Effector memory CD8-positive, alpha-beta T cell (primary cell): ENCODE measurements around the gene SDCBP2.
"Not testable (repeated sequence)": the region's sequence is repeated elsewhere in the genome, so short reads cannot be mapped to it uniquely, and the experiment has no call there.

Source experiments
- ATAC-seq: fragments of 150-1000 bp; cut with Tn5 transposase; replicated peaks from 2 replicates; pipeline ENCODE4 v1.10.0; 2021; ENCODE audit warnings: mild to moderate bottlenecking, moderate library complexity
- DNase-seq, 3 experiments: peaks; one replicate each; pipeline ENCODE4 v3.0.0; 2021
- H3K27ac Mint-ChIP-seq, 2 donors: one replicate each; pipeline ENCODE4 v1.8.0; 2022; ENCODE audit warnings: mild to moderate bottlenecking in 2 of 2, mixed read lengths in 2 of 2, moderate library complexity in 2 of 2
- H3K27me3 Mint-ChIP-seq, 2 donors: one replicate each; pipeline ENCODE4 v1.8.0; 2022; ENCODE audit warnings: mixed read lengths in 2 of 2
- H3K36me3 Mint-ChIP-seq: one replicate; pipeline ENCODE4 v1.8.0; 2022; ENCODE audit warnings: mild to moderate bottlenecking, moderate library complexity, mixed read lengths; ENCODE audit not compliant: insufficient read depth
- H3K4me1 Mint-ChIP-seq, 2 donors: one replicate each; pipeline ENCODE4 v1.8.0; 2022; ENCODE audit warnings: low read depth in 2 of 2, mixed read lengths in 2 of 2
- H3K4me3 Mint-ChIP-seq, 2 donors: one replicate each; pipeline ENCODE4 v1.8.0; 2022; ENCODE audit warnings: mild to moderate bottlenecking in 2 of 2, mixed read lengths in 2 of 2, moderate library complexity in 2 of 2
- H3K9me3 Mint-ChIP-seq, 2 donors: one replicate each; pipeline ENCODE4 v1.8.0; 2022; ENCODE audit warnings: mixed read lengths in 2 of 2

SDCBP2 gene

GRCh38 chr20:1345030-1345755 lies 16.3 kb upstream of the SDCBP2 start:
- no peak overlapping the region for H3K27ac Mint-ChIP-seq
- H3K27me3 Mint-ChIP-seq, result no peaks in the 10 kb centered on the region
- H3K4me3 Mint-ChIP-seq, result no peak overlapping the region
- no peaks in the 10 kb centered on the region for H3K36me3 Mint-ChIP-seq
- peaks cover 7 to 16% of the 10 kb centered on the region in 2 donors for H3K4me1 Mint-ChIP-seq
- ATAC-seq (no peak), DNase-seq (no peak)
- H3K9me3 Mint-ChIP-seq, result no peaks in the 10 kb centered on the region

DNA sequence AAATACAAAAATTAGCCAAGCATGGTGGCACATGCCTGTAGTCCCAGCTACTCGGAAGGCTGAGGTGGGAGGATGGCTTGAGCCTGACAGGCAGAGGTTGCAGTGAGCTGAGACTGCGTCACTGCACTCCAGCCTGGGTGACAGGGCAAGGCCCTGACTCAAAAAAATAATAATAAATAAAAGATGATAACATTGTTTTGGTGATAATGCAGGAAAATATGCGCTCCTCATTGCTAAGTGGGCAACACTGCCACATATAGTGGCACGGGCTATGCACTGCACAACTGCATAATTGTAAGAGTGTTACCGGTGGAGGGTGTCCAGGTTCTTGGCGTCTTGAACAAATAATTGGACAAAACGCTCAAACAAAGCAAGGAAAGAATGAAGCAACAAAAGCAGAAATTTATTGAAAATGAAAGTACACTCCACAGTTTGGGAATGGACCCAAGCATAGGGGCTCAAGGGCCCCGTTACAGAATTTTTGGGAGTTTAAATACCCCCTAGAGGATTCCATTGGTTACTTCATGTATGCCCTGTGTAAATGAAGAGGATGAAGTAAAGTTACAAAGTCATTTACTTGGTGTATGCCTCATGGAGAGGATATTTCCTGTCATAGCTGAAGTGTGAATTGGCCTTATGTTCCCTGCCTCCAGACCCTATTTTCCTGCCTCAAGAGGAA lies 14.6 kb upstream of the SDCBP2 start:
- peaks cover 7 to 16% of the 10 kb centered on the region in 2 donors for H3K4me1 Mint-ChIP-seq
- DNase-seq, H3K9me3 Mint-ChIP-seq, H3K27ac Mint-ChIP-seq, H3K27me3 Mint-ChIP-seq, H3K4me3 Mint-ChIP-seq, ATAC-seq, H3K36me3 Mint-ChIP-seq: not testable (repeated sequence)

DNA sequence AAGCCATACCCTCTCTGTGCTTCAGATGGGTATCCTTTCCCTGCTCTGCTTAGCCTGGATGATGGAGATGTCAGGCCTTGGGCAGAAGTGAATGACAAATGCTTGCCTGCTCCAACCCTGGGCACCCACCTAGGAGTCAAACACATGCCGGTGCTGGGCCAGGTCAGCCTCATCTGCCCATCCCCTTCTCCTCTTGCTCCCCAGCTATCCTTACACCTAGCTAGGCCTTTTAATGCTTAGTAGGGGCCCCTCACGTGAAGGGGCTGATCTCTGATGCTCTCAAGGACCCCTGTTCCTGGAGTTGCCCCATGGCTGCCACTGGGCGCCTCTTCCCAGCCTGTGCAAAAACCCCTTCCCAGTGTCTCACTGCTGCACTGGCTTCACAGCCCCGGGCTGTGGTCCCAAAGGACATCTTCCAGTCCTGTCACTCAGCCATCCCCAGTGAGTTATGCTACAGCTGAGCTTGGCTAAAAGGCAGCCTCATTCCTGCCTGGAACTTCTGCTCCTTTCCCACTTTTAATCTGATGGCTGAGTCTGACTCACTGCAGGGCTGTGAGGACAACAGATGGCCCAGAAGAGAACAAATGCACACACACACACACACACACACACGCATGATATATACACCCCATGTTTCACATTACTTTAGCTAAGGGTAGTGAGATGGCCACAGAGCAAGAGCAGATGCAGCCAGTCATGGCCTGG lies 12.8 kb upstream of the SDCBP2 start:
- peaks cover 12 to 15% of the 10 kb centered on the region in 2 donors for H3K4me1 Mint-ChIP-seq
- peak overlapping the region; percentile 47 to 55 for H3K27ac Mint-ChIP-seq
- no peak overlapping the region for H3K4me3 Mint-ChIP-seq
- no peaks in the 10 kb centered on the region for H3K27me3 Mint-ChIP-seq
- H3K36me3 Mint-ChIP-seq, result peaks cover 4% of the 10 kb centered on the region
- DNase-seq, result no peak
- no peaks in the 10 kb centered on the region for H3K9me3 Mint-ChIP-seq
- ATAC-seq, result no peak

DNA sequence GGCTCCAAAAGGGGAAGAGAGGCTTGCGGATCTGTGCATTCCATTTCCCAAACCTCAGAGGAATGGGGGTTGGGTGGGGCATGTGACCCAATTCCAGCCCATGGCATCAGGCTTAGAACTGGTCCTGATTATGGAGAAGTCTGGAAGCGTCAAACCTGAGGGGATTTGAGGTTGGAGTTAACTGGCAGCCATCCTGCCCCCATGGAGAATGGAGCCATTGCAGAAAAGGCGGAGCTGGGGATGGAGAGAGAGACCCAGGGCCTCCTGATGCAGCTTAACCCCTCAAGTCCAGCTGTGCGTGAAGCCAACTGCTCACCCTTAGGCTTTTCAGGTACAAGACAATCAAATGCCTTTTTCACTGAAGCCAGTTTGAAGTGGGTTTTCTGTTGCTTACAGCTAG lies 9.9 kb upstream of the SDCBP2 start:
- DNase-seq (no peak), ATAC-seq (no peak)
- Mint-ChIP-seq H3K27ac (peak overlapping the region in 1 of 2 donors; percentile 44), H3K27me3 (no peaks in the 10 kb centered on the region), H3K36me3 (peaks cover 4% of the 10 kb centered on the region), H3K4me1 (peaks cover 7 to 11% of the 10 kb centered on the region in 2 donors), H3K4me3 (no peak overlapping the region), H3K9me3 (no peaks in the 10 kb centered on the region)

- DNase-seq (no peak), ATAC-seq (no peak)
- peak overlapping the region in 1 of 2 donors; percentile 44 for H3K27ac Mint-ChIP-seq
- no peak overlapping the region for H3K4me3 Mint-ChIP-seq
- peaks cover 4% of the 10 kb centered on the region for H3K36me3 Mint-ChIP-seq
- H3K27me3 Mint-ChIP-seq, result no peaks in the 10 kb centered on the region
- H3K9me3 Mint-ChIP-seq, result no peaks in the 10 kb centered on the region
- H3K4me1 Mint-ChIP-seq, result peaks cover 7 to 11% of the 10 kb centered on the region in 2 donors
These were observed 9.2 kb upstream of the SDCBP2 start for GRCh38 chr20:1338096-1338495.

GRCh38 chr20:1337441-1337840 lies 8.5 kb upstream of the SDCBP2 start:
- H3K27me3 Mint-ChIP-seq, result no peaks in the 10 kb centered on the region
- peaks cover 7 to 11% of the 10 kb centered on the region in 2 donors for H3K4me1 Mint-ChIP-seq
- no peaks in the 10 kb centered on the region for H3K9me3 Mint-ChIP-seq
- peaks cover 7% of the 10 kb centered on the region for H3K36me3 Mint-ChIP-seq
- ATAC-seq (no peak), DNase-seq (no peak)
- no peak overlapping the region for H3K4me3 Mint-ChIP-seq
- H3K27ac Mint-ChIP-seq, result no peak overlapping the region

DNA sequence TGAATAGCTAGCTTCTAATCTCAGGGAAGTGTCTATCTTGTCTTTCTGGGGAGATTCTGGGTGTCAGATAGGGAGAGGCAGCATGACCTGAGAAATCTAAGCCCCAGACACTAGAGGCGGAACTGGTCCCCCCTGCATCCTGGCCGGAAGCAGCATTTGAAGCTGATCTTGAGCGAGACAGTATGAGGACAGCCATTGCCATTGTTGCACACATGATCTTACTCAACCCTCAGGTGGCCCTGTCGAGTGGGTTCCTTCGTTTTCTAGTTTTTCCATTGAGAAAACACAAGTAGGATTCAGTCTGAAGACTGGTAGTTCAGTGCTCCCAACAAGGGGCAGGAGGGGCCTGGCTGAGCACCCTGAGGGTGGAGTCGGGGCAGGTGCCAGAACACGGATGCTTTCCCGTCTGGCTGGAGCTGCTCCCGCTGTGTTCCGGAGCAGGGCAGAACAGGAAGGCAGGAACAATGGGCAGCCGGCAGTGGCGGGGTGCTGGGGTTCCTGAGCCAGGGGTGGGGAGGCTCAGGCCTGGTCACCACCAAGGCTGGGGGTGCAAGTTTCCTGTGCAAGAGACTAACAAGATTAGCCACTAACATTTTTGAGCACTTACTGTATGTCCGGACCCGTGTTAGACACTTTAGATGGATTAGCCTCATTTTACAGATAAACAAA lies 7.9 kb upstream of the SDCBP2 start:
- no peaks in the 10 kb centered on the region for H3K27me3 Mint-ChIP-seq
- no peaks in the 10 kb centered on the region for H3K9me3 Mint-ChIP-seq
- H3K36me3 Mint-ChIP-seq, result peaks cover 10% of the 10 kb centered on the region
- no peak overlapping the region for H3K4me3 Mint-ChIP-seq
- H3K27ac Mint-ChIP-seq, result peak overlapping the region in 1 of 2 donors; percentile 82
- no peak for DNase-seq
- no peak for ATAC-seq
- H3K4me1 Mint-ChIP-seq, result peaks cover 7 to 12% of the 10 kb centered on the region in 2 donors

- H3K27ac Mint-ChIP-seq, result peak overlapping the region in 1 of 2 donors; percentile 82
- H3K9me3 Mint-ChIP-seq, result no peaks in the 10 kb centered on the region
- no peak overlapping the region for H3K4me3 Mint-ChIP-seq
- peaks cover 10% of the 10 kb centered on the region for H3K36me3 Mint-ChIP-seq
- no peaks in the 10 kb centered on the region for H3K27me3 Mint-ChIP-seq
- ATAC-seq (no peak), DNase-seq (no peak)
- H3K4me1 Mint-ChIP-seq, result peaks cover 10 to 14% of the 10 kb centered on the region in 2 donors
These were observed 7.2 kb upstream of the SDCBP2 start for GRCh38 chr20:1335961-1336698.

- H3K36me3 Mint-ChIP-seq, result peaks cover 10% of the 10 kb centered on the region
- ATAC-seq (no peak), DNase-seq (no peak)
- no peak overlapping the region for H3K27ac Mint-ChIP-seq
- H3K27me3 Mint-ChIP-seq, result no peaks in the 10 kb centered on the region
- H3K4me3 Mint-ChIP-seq, result no peak overlapping the region
- no peaks in the 10 kb centered on the region for H3K9me3 Mint-ChIP-seq
- H3K4me1 Mint-ChIP-seq, result peaks cover 17 to 19% of the 10 kb centered on the region in 2 donors
These were observed 5.8 kb upstream of the SDCBP2 start for GRCh38 chr20:1334761-1335160.

DNA sequence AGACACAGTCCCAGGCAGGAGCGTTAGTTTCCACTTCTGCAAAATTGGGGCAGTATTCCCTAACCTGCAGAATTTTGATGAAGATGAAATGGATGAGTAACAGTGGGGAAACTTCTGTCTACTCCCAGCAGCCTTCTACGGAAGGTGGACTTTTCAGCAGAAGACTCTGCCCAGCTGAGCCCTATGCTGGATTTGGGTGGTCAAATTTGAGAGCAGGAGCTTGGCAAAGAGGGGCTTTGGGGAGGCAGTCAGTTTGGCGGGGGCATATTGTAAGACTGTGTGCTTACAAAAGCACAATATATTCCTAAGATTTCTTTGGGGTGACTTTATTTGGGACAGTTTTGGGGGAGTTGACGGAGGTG lies 5.4 kb upstream of the SDCBP2 start:
- peaks cover 10% of the 10 kb centered on the region for H3K36me3 Mint-ChIP-seq
- ATAC-seq (no peak), DNase-seq (no peak)
- no peak overlapping the region for H3K4me3 Mint-ChIP-seq
- no peaks in the 10 kb centered on the region for H3K9me3 Mint-ChIP-seq
- H3K27ac Mint-ChIP-seq, result no peak overlapping the region
- H3K4me1 Mint-ChIP-seq, result peaks cover 20 to 22% of the 10 kb centered on the region in 2 donors
- H3K27me3 Mint-ChIP-seq, result no peaks in the 10 kb centered on the region

DNA sequence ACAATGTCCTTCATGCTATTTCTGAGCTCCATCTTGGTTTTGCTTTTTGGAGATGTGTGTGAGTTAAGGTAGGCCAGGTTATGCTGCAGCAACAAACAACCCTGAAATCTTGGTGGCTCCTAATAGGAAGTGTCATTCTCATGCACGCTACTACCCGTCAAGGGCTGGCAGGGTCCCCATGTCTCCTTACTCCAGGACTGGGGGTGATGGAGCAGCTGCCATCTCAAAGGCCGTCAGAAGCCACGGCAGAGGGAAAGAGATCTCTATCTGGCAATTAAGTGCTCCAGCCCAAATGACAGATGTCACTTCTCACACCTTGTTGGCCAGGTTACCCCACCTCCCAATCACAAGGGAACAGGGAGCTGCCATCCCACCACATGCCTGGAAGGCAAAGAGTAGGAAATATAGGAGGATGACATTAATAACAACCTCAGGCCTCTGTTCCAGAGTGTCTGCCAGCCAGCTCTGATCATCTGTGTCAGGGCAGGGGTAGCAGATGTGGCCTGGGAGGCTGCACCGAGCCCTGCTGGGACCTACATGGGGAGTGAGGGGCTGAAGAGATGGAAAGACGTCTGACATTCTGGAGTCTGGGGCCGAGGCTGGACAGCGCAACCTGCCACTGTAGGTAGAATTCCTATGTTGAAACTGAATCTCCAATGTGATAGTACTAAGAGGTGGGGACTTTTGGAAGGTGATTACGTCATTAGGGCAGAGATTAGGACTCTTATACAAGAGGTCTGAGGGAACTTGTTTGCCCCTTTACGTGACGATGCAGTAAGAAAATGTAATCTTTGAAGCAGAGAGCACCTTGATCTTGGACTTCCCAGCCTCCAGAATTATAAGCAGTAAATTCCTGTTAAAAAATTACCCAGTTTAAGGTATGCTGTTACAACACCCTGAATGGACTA lies 4.8 kb upstream of the SDCBP2 start:
- Mint-ChIP-seq H3K4me3 (no peak overlapping the region), H3K9me3 (no peaks in the 10 kb centered on the region), H3K4me1 (peaks cover 20 to 22% of the 10 kb centered on the region in 2 donors), H3K27me3 (no peaks in the 10 kb centered on the region), H3K27ac (no peak overlapping the region), H3K36me3 (peaks cover 10% of the 10 kb centered on the region)
- ATAC-seq (no peak), DNase-seq (no peak)

- H3K27ac Mint-ChIP-seq, result no peak overlapping the region
- H3K36me3 Mint-ChIP-seq, result peaks cover 6% of the 10 kb centered on the region
- DNase-seq (no peak), ATAC-seq (no peak)
- H3K27me3 Mint-ChIP-seq, result no peaks in the 10 kb centered on the region
- no peak overlapping the region for H3K4me3 Mint-ChIP-seq
- H3K4me1 Mint-ChIP-seq, result peaks cover 23 to 26% of the 10 kb centered on the region in 2 donors
- no peaks in the 10 kb centered on the region for H3K9me3 Mint-ChIP-seq
These were observed 3.9 kb upstream of the SDCBP2 start for GRCh38 chr20:1332749-1333300.
